WERI-Rb-1 (cell line): ENCODE results near the gene TMEM52B.
"Not testable (repeated sequence)": the region's sequence is repeated elsewhere in the genome, so short reads cannot be mapped to it uniquely, and the experiment has no call there.

Source experiments
- DNase-seq: peaks from one replicate; pipeline ENCODE4 v3.0.0-alpha.2; 2020
- H3K27ac ChIP-seq: fragments of 250-450 bp; sonication (Bioruptor Pico); 2 replicates; pipeline ENCODE4 v1.5.1; 2020; ENCODE audit warnings: mild to moderate bottlenecking, moderate library complexity
- H3K27me3 ChIP-seq: fragments of 250-450 bp; sonication (Bioruptor Pico); 2 replicates; pipeline ENCODE4 v1.5.1; 2021; ENCODE audit warnings: mild to moderate bottlenecking, low read depth, moderate library complexity; ENCODE audit not compliant: insufficient read depth, severe bottlenecking
- H3K36me3 ChIP-seq: fragments of 250-450 bp; sonication (Bioruptor Pico); 2 replicates; pipeline ENCODE4 v1.5.1; 2020; ENCODE audit warnings: mild to moderate bottlenecking, moderate library complexity
- H3K4me3 ChIP-seq: 2 replicates; pipeline ENCODE4 v1.5.1; 2011; ENCODE audit warnings: low read depth, mild to moderate bottlenecking, control low read depth, low read length
- H3K9me3 ChIP-seq: fragments of 250-450 bp; sonication (Bioruptor Pico); 2 replicates; pipeline ENCODE4 v1.5.1; 2021; ENCODE audit warnings: mild to moderate bottlenecking, moderate library complexity; ENCODE audit not compliant: severe bottlenecking
- CTCF ChIP-seq: IDR thresholded peaks from 2 replicates; pipeline ENCODE4 v1.5.1; 2011; ENCODE audit warnings: low read depth, mild to moderate bottlenecking, control low read depth, inconsistent platforms, low read length

The TMEM52B gene

GRCh38 chr12:10184261-10184843 is 5.5 kb downstream of the TMEM52B start:
- Histone ChIP-seq H3K27me3 (no peaks in the 10 kb centered on the region), H3K4me3 (no peak overlapping the region), H3K36me3 (no peaks in the 10 kb centered on the region), H3K27ac (no peak overlapping the region), H3K9me3 (no peaks in the 10 kb centered on the region)
- TF ChIP-seq CTCF = no peak
- DNase-seq = no peak

GRCh38 chr12:10186299-10186698 is 7.5 kb downstream of the TMEM52B start:
- no peak for TF ChIP-seq CTCF

GRCh38 chr12:10186958-10187357 is 8.1 kb downstream of the TMEM52B start:
- not testable (repeated sequence) for H3K9me3 ChIP-seq, H3K27me3 ChIP-seq, H3K36me3 ChIP-seq, H3K27ac ChIP-seq, DNase-seq, H3K4me3 ChIP-seq

More at GRCh38 chr12:10186299-10186698, 7.5 kb downstream of the TMEM52B start:
- Histone ChIP-seq H3K4me3 (no peak overlapping the region), H3K27ac (no peak overlapping the region), H3K27me3 (no peaks in the 10 kb centered on the region), H3K36me3 (no peaks in the 10 kb centered on the region), H3K9me3 (no peaks in the 10 kb centered on the region)
- DNase-seq = no peak

GRCh38 chr12:10189653-10190052 is 10.8 kb downstream of the TMEM52B start:
- no peak for TF ChIP-seq CTCF

GRCh38 chr12:10190558-10191388 is 11.9 kb downstream of the TMEM52B start:
- H3K27me3 ChIP-seq = no peaks in the 10 kb centered on the region
- peak; percentile 85 for TF ChIP-seq CTCF
- H3K9me3 ChIP-seq = no peaks in the 10 kb centered on the region
- H3K27ac ChIP-seq = no peak overlapping the region
- H3K4me3 ChIP-seq = no peak overlapping the region
- H3K36me3 ChIP-seq = no peaks in the 10 kb centered on the region
- DNase-seq = peak; percentile 60

More at GRCh38 chr12:10189653-10190052, 10.8 kb downstream of the TMEM52B start:
- no peaks in the 10 kb centered on the region for H3K27me3 ChIP-seq
- H3K4me3 ChIP-seq = no peak overlapping the region
- no peak overlapping the region for H3K27ac ChIP-seq
- no peaks in the 10 kb centered on the region for H3K36me3 ChIP-seq
- H3K9me3 ChIP-seq = no peaks in the 10 kb centered on the region
- DNase-seq = no peak

GRCh38 chr12:10191865-10192264 is 13.0 kb downstream of the TMEM52B start:
- no peak for TF ChIP-seq CTCF
- H3K27ac ChIP-seq = no peak overlapping the region

More at GRCh38 chr12:10191865-10192264, 13.0 kb downstream of the TMEM52B start:
- Histone ChIP-seq H3K27me3 (no peaks in the 10 kb centered on the region), H3K36me3 (no peaks in the 10 kb centered on the region), H3K9me3 (no peaks in the 10 kb centered on the region), H3K4me3 (no peak overlapping the region)
- no peak for DNase-seq
